HFF-Myc (cell line): ENCODE data around the gene DACH1.

Source experiments
- DNase-seq: peaks from one replicate; pipeline ENCODE4 v3.0.0-alpha.2; 2011; ENCODE audit warnings: low read depth; ENCODE audit errors: extremely low read depth
- H3K4me3 ChIP-seq: replicated peaks from 2 replicates; pipeline ENCODE4 v1.5.1; 2011; ENCODE audit warnings: low read depth, mild to moderate bottlenecking, control low read depth, low read length
- CTCF ChIP-seq: IDR thresholded peaks from 2 replicates; pipeline ENCODE4 v1.5.1; 2012; ENCODE audit warnings: mild to moderate bottlenecking, low read depth, low read length, control low read depth; ENCODE audit errors: missing control alignments

Gene DACH1

GRCh38 chr13:71817335-71817734, 49.7 kb downstream of the DACH1 start:
- H3K4me3 ChIP-seq = no peak overlapping the region
- no peak for DNase-seq
- no peak for TF ChIP-seq CTCF

- TF ChIP-seq CTCF = no peak
- DNase-seq = no peak
- no peak overlapping the region for H3K4me3 ChIP-seq
Measured at GRCh38 chr13:71814806-71815360, 52.1 kb downstream of the DACH1 start.

GRCh38 chr13:71813187-71813586, 53.8 kb downstream of the DACH1 start:
- DNase-seq = no peak
- no peak for TF ChIP-seq CTCF
- H3K4me3 ChIP-seq = no peak overlapping the region

GRCh38 chr13:71811344-71811743, 55.7 kb downstream of the DACH1 start:
- H3K4me3 ChIP-seq = no peak overlapping the region
- TF ChIP-seq CTCF = no peak
- DNase-seq = no peak

GRCh38 chr13:71808708-71809107, 58.3 kb downstream of the DACH1 start:
- no peak overlapping the region for H3K4me3 ChIP-seq
- no peak for DNase-seq
- no peak for TF ChIP-seq CTCF

GRCh38 chr13:71806886-71807285, 60.1 kb downstream of the DACH1 start:
- no peak for TF ChIP-seq CTCF

GRCh38 chr13:71803066-71803465, 63.9 kb downstream of the DACH1 start:
- H3K4me3 ChIP-seq = no peak overlapping the region
- no peak for TF ChIP-seq CTCF
- DNase-seq = no peak

More at GRCh38 chr13:71806886-71807285, 60.1 kb downstream of the DACH1 start:
- no peak for DNase-seq
- H3K4me3 ChIP-seq = no peak overlapping the region
